ENCODE data around the gene PNPO.
"Not testable (repeated sequence)": the region's sequence is repeated elsewhere in the genome, so short reads cannot be mapped to it uniquely, and the experiment has no call there.

The PNPO gene

GRCh38 chr17:47980541-47980940, 39.2 kb downstream of the PNPO start:
- no peak for DNase-seq

GRCh38 chr17:47981462-47981861, 40.1 kb downstream of the PNPO start:
- no peak for DNase-seq

- no peak for DNase-seq
Measured at GRCh38 chr17:47982091-47982617, 40.8 kb downstream of the PNPO start.

GRCh38 chr17:47982645-47983390, 41.4 kb downstream of the PNPO start:
- no peak for DNase-seq

- DNase-seq = no peak
Measured at GRCh38 chr17:47983492-47984223, 42.3 kb downstream of the PNPO start.

- DNase-seq = no peak
Measured at GRCh38 chr17:47986520-47986919, 45.1 kb downstream of the PNPO start.

- DNase-seq = no peak
Measured at GRCh38 chr17:47987240-47987835, 46.0 kb downstream of the PNPO start.

- DNase-seq = not testable (repeated sequence)
Measured at GRCh38 chr17:47988445-47988844, 47.1 kb downstream of the PNPO start.

- DNase-seq = no peak
Measured at GRCh38 chr17:47989159-47989558, 47.8 kb downstream of the PNPO start.

GRCh38 chr17:47989700-47990099, 48.3 kb downstream of the PNPO start:
- no peak for DNase-seq

GRCh38 chr17:47990962-47991731, 49.8 kb downstream of the PNPO start:
- DNase-seq = no peak

- DNase-seq = no peak
Measured at GRCh38 chr17:47992216-47992615, 50.8 kb downstream of the PNPO start.

- no peak for DNase-seq
Measured at GRCh38 chr17:47993031-47993564, 51.7 kb downstream of the PNPO start.

GRCh38 chr17:47993964-47994363, 52.6 kb downstream of the PNPO start:
- DNase-seq = no peak

GRCh38 chr17:47994724-47995123, 53.4 kb downstream of the PNPO start:
- no peak for DNase-seq

GRCh38 chr17:47995241-47995935, 54.0 kb downstream of the PNPO start:
- no peak for DNase-seq

GRCh38 chr17:47996201-47996600, 54.8 kb downstream of the PNPO start:
- no peak for DNase-seq

GRCh38 chr17:47997586-47997985, 56.2 kb downstream of the PNPO start:
- DNase-seq = no peak

- no peak for DNase-seq
Measured at GRCh38 chr17:47998044-47998443, 56.7 kb downstream of the PNPO start.
